ENCODE data around the gene FAM199X.
"Not testable (repeated sequence)": the region's sequence is repeated elsewhere in the genome, so short reads cannot be mapped to it uniquely, and the experiment has no call there.

The FAM199X gene

GRCh38 chrX:104189837-104190236 is 23.6 kb downstream of the FAM199X start:
- DNase-seq (ENCODE audit: low read depth): no peak

DNA sequence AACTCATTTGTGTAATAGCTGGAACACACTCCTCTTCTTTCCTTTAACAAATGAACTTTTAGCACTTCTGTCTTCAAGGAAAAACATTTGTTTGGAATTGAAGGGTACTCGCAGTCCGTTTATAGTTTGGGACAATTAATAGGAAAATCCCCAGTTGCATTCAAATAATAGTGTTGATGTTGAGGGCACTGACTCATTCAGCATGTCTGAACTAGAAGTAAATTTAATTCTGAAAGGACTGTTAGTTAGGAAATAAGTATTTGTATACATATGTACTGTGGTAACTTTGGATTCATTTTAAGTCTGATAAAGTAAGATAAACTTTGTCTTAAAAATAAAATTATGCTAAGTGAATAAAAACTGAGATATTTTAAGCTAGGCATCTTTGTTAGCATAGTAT is 27.2 kb downstream of the FAM199X start:
- no peak for DNase-seq (ENCODE audit: low read depth)

GRCh38 chrX:104195013-104195412 is 28.8 kb downstream of the FAM199X start:
- no peak for DNase-seq (ENCODE audit: low read depth)

DNA sequence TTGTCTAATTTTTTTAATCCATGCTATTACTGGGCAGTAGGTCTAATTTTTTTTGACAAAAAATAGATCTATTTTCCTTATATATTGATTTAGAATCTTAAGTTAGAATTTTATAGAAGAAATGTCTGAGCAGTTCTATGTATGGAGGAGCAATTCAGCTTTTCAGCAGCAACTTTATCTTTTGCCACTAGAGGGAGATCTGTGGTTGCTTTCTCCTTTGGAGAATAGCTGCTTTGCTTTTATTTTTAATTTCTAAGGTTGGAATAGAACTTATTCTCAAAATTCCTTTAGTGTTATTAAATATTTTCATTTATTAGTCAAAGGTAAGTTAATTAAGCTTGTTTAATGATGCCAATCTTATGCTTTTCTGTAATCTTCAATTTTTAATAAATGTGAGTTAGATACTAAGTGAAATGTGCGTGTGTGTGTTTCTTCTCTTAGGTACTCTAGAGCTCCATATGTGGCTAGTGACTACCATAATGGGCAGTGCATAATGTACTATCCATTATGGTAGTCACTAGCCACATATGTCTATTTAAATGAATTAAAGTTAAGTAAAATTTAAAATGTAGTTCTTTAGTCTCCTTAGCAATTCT is 29.3 kb downstream of the FAM199X start:
- no peak for DNase-seq (ENCODE audit: low read depth)

DNA sequence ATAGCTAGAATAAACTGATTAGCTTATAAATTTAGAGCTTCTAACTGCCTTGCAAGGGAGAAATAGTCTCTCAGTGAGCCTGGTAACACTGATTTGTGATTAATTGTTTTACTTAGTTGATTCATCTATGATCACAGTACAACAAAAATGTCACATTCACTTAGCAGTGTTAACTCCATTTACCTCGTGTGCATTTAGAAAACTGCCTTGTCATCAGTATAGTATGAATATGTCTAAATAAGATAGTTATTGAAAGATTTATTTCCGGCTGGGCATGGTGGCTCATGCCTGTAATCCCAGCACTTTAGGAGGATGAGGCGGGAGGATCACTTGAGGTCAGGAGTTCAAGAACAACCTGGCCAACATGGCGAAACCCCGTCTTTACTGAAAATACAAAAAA is 39.3 kb downstream of the FAM199X start:
- DNase-seq (ENCODE audit: low read depth): no peak

GRCh38 chrX:104211187-104211586 is 44.9 kb downstream of the FAM199X start:
- no peak for DNase-seq (ENCODE audit: low read depth)

GRCh38 chrX:104230060-104230459 is 63.8 kb downstream of the FAM199X start:
- not testable (repeated sequence) for DNase-seq (ENCODE audit: low read depth)
